HG03175 (cell line): ENCODE results near the gene C5orf15.
A peak's percentile ranks its signal among the peaks of the same experiment; 100 is the strongest.
"Not testable (repeated sequence)": the region's sequence is repeated elsewhere in the genome, so short reads cannot be mapped to it uniquely, and the experiment has no call there.

Experiments
- ATAC-seq: cut with Tn5 transposase; IDR thresholded peaks from one replicate; pipeline ENCODE4 v1.9.1; 2021; ENCODE audit warnings: mild to moderate bottlenecking, moderate library complexity; ENCODE audit not compliant: unreplicated experiment

C5orf15 gene

GRCh38 chr5:133963493-133964128, 4.8 kb downstream of the C5orf15 start:
- ATAC-seq, result no peak

GRCh38 chr5:133962801-133963476, 5.5 kb downstream of the C5orf15 start:
- no peak for ATAC-seq

GRCh38 chr5:133962131-133962530, 6.3 kb downstream of the C5orf15 start:
- no peak for ATAC-seq

GRCh38 chr5:133959643-133960042, 8.8 kb downstream of the C5orf15 start:
- no peak for ATAC-seq

GRCh38 chr5:133957591-133957990, 10.8 kb downstream of the C5orf15 start:
- peak; percentile 71 for ATAC-seq

GRCh38 chr5:133957080-133957479, 11.3 kb downstream of the C5orf15 start:
- ATAC-seq, result peak; percentile 18

- ATAC-seq, result not testable (repeated sequence)
Observed at GRCh38 chr5:133956196-133956595, 12.2 kb downstream of the C5orf15 start.

- no peak for ATAC-seq
Observed at GRCh38 chr5:133953568-133954145, 14.8 kb downstream of the C5orf15 start.

GRCh38 chr5:133952729-133953567, 15.5 kb downstream of the C5orf15 start:
- ATAC-seq, result no peak

GRCh38 chr5:133950821-133951612, 17.4 kb downstream of the C5orf15 start:
- ATAC-seq, result no peak

GRCh38 chr5:133948721-133949120, 19.7 kb downstream of the C5orf15 start:
- ATAC-seq, result no peak

- ATAC-seq, result no peak
Observed at GRCh38 chr5:133947431-133947841, 21.0 kb downstream of the C5orf15 start.

- ATAC-seq, result no peak
Observed at GRCh38 chr5:133945568-133945967, 22.9 kb downstream of the C5orf15 start.

- ATAC-seq, result no peak
Observed at GRCh38 chr5:133944263-133945185, 23.9 kb downstream of the C5orf15 start.

- ATAC-seq, result no peak
Observed at GRCh38 chr5:133943475-133943817, 25.0 kb downstream of the C5orf15 start.

GRCh38 chr5:133942614-133943474, 25.6 kb downstream of the C5orf15 start:
- ATAC-seq, result no peak

- ATAC-seq, result no peak
Observed at GRCh38 chr5:133941456-133942196, 26.8 kb downstream of the C5orf15 start.

GRCh38 chr5:133939668-133940067, 28.8 kb downstream of the C5orf15 start:
- no peak for ATAC-seq
